Measurements from ENCODE around the gene MCTP2. TPM values are rescaled to one million over a fixed set of nuclear protein-coding genes. Genes with fewer than 3 reads are reported as not detected.

The MCTP2 gene
- total RNA-seq, 1 experiment from 2014 or later = 7.4 TPM

GRCh38 chr15:94296717-94297116, 65.4 kb downstream of the MCTP2 start:
- Mint-ChIP-seq H3K27ac (no peak overlapping the region), H3K4me3 (no peak overlapping the region), H3K4me1 (no peaks in the 10 kb centered on the region), H3K9me3 (peaks cover 11% of the 10 kb centered on the region; the same call in 1 of the 2 replicates), H3K36me3 (peaks cover 5% of the 10 kb centered on the region), H3K27me3 (ENCODE audit: low read depth) (no peaks in the 10 kb centered on the region)
- no peak for DNase-seq (ENCODE audit: low spot score)
- ChIA-PET POLR2A (no interaction called here), CTCF (no interaction called here)
- TF ChIP-seq ERG (CRISPR knock-in tag; IDR thresholded peaks at IDR 0.05) (no peak), ZNF423 (CRISPR knock-in tag; IDR thresholded peaks at IDR 0.05) (no peak), ZNF219 (CRISPR knock-in tag; IDR thresholded peaks at IDR 0.05; ENCODE audit: borderline replicate concordance) (no peak), TP53 (CRISPR knock-in tag; IDR thresholded peaks at IDR 0.05) (no peak), JAZF1 (CRISPR knock-in tag; IDR thresholded peaks at IDR 0.05) (no peak), MAX (CRISPR knock-in tag; IDR thresholded peaks at IDR 0.05) (no peak), NFYB (CRISPR knock-in tag; conservative IDR thresholded peaks at IDR 0.05; ENCODE audit: low read depth) (no peak), ZNF416 (CRISPR knock-in tag; IDR thresholded peaks at IDR 0.05) (no peak), NR2C2 (CRISPR knock-in tag; IDR thresholded peaks at IDR 0.05) (no peak)
- no peak for ATAC-seq

GRCh38 chr15:94297558-94297957, 66.2 kb downstream of the MCTP2 start:
- H3K27me3 Mint-ChIP-seq (ENCODE audit: low read depth) = no peaks in the 10 kb centered on the region
- ATAC-seq = no peak
- H3K4me1 Mint-ChIP-seq = no peaks in the 10 kb centered on the region
- no peak overlapping the region for H3K4me3 Mint-ChIP-seq
- POLR2A ChIA-PET = no interaction called here
- CTCF ChIA-PET = no interaction called here
- DNase-seq (ENCODE audit: low spot score) = no peak
- TF ChIP-seq GTF2I (CRISPR knock-in tag; conservative IDR thresholded peaks at IDR 0.05) = no peak
- TF ChIP-seq ZNF416 (CRISPR knock-in tag; IDR thresholded peaks at IDR 0.05) = no peak
- TF ChIP-seq FOXP4 (CRISPR knock-in tag; IDR thresholded peaks at IDR 0.05) = no peak
- TF ChIP-seq SOX15 (CRISPR knock-in tag; IDR thresholded peaks at IDR 0.05) = no peak
- no peak for TF ChIP-seq ZNF532 (CRISPR knock-in tag; IDR thresholded peaks at IDR 0.05; ENCODE audit: borderline replicate concordance)
- H3K27ac Mint-ChIP-seq = no peak overlapping the region
- peaks cover 12% of the 10 kb centered on the region for H3K36me3 Mint-ChIP-seq
- H3K9me3 Mint-ChIP-seq = peaks cover 19% of the 10 kb centered on the region

- Mint-ChIP-seq H3K4me1 (no peaks in the 10 kb centered on the region), H3K9me3 (peaks cover 26% of the 10 kb centered on the region), H3K36me3 (peaks cover 18% of the 10 kb centered on the region), H3K27me3 (ENCODE audit: low read depth) (no peaks in the 10 kb centered on the region), H3K4me3 (no peak overlapping the region), H3K27ac (no peak overlapping the region)
- TF ChIP-seq ZBTB21 (CRISPR knock-in tag; IDR thresholded peaks at IDR 0.05; ENCODE audit: borderline replicate concordance) (no peak), JUN (CRISPR knock-in tag; IDR thresholded peaks at IDR 0.05) (no peak), FOXK1 (CRISPR knock-in tag; IDR thresholded peaks at IDR 0.05) (no peak), GTF2I (CRISPR knock-in tag; conservative IDR thresholded peaks at IDR 0.05) (no peak)
- POLR2A ChIA-PET = no interaction called here
- DNase-seq (ENCODE audit: low spot score) = no peak
- CTCF ChIA-PET = no interaction called here
- ATAC-seq = no peak
Measured at GRCh38 chr15:94298364-94298763, 67.0 kb downstream of the MCTP2 start.

All from WTC11 (cell line).